Natural killer cell (primary cell): ENCODE results near the gene SELE. TPM values are rescaled to one million over a fixed set of nuclear protein-coding genes. Genes with fewer than 3 reads are reported as not detected.

Source experiments
- ATAC-seq, 3 donors: fragments of 150-1000 bp in 2 of 3; fragments of 200-7000 bp in 1 of 3; cut with Tn5 transposase; 1 replicate in 1 of 3; 2 replicates in 2 of 3; pipeline ENCODE4 v1.10.0; 2021; ENCODE audit warnings: mild to moderate bottlenecking in 2 of 3, moderate library complexity in 2 of 3
- DNase-seq, 2 donors: peaks; one replicate each; pipeline versions ENCODE4 v3.0.0 to v3.0.0-alpha.2; 2013 to 2021; ENCODE audit warnings: mixed read lengths in 1 of 2
- H3K27ac ChIP-seq: one replicate; pipeline ENCODE4 v1.5.1; 2013; ENCODE audit warnings: mild to moderate bottlenecking, low read length
- H3K27me3 ChIP-seq: one replicate; pipeline ENCODE4 v1.6.1; 2013; ENCODE audit warnings: low read length; ENCODE audit not compliant: control insufficient read depth, insufficient read depth
- H3K36me3 ChIP-seq: one replicate; pipeline ENCODE4 v1.6.1; 2013; ENCODE audit warnings: low read length; ENCODE audit not compliant: control insufficient read depth, insufficient read depth
- H3K4me1 ChIP-seq: one replicate; pipeline ENCODE4 v1.6.1; 2013; ENCODE audit warnings: low read length; ENCODE audit not compliant: control insufficient read depth, insufficient read depth
- H3K4me3 ChIP-seq: one replicate; pipeline ENCODE4 v1.5.1; 2013; ENCODE audit warnings: low read length
- H3K9me3 ChIP-seq: one replicate; pipeline ENCODE4 v1.6.1; 2013; ENCODE audit warnings: low read length; ENCODE audit not compliant: control insufficient read depth, insufficient read depth
- H3K27ac Mint-ChIP-seq, 2 donors: one replicate each; pipeline ENCODE4 v1.8.0; 2022; ENCODE audit warnings: mild to moderate bottlenecking in 2 of 2, mixed read lengths in 2 of 2, moderate library complexity in 1 of 2
- H3K27me3 Mint-ChIP-seq, 2 donors: one replicate each; pipeline ENCODE4 v1.8.0; 2022; ENCODE audit warnings: low read depth in 2 of 2, mixed read lengths in 2 of 2
- H3K36me3 Mint-ChIP-seq: one replicate; pipeline ENCODE4 v1.8.0; 2022; ENCODE audit warnings: mixed read lengths
- H3K4me1 Mint-ChIP-seq, 2 donors: one replicate each; pipeline ENCODE4 v1.8.0; 2022; ENCODE audit warnings: mixed read lengths in 2 of 2
- H3K4me3 Mint-ChIP-seq: one replicate; pipeline ENCODE4 v1.8.0; 2022; ENCODE audit warnings: mild to moderate bottlenecking, moderate library complexity, mixed read lengths
- H3K9me3 Mint-ChIP-seq, 2 donors: one replicate each; pipeline ENCODE4 v1.8.0; 2022; ENCODE audit warnings: mixed read lengths in 2 of 2
- WGBS: methylation state at CpG from one replicate; pipeline ENCODE4 v1.1.7; 2013; ENCODE audit warnings: missing lambda C conversion rate; ENCODE audit not compliant: insufficient coverage; 5-methylcytosine and 5-hydroxymethylcytosine counted together
- intact Hi-C: fragments of 100-400 bp; cut with micrococcal nuclease; formaldehyde crosslinking; loops from one replicate; pipeline ENCODE4 v1.14.2; 2022
- total RNA-seq, 4 donors: library from RNA; stranded (reverse); fragments of 120-200 nt in 1 of 4; gene quantifications; one replicate each; pipeline versions ENCODE4 v1.2.3 to v1.2.4, GENCODE V29; 2013 to 2022
- TF ChIP-seq, protein P1 (sequence below): fragments of 200-600 bp; IDR thresholded peaks from one replicate; pipeline ENCODE4 v1.8.0; 2022; ENCODE audit warnings: antibody characterized with exemption

The SELE gene
- total RNA-seq, 3 donors from 2014 or later (not counting 1 experiment from before 2014, with no cell fraction given): not detected

DNA sequence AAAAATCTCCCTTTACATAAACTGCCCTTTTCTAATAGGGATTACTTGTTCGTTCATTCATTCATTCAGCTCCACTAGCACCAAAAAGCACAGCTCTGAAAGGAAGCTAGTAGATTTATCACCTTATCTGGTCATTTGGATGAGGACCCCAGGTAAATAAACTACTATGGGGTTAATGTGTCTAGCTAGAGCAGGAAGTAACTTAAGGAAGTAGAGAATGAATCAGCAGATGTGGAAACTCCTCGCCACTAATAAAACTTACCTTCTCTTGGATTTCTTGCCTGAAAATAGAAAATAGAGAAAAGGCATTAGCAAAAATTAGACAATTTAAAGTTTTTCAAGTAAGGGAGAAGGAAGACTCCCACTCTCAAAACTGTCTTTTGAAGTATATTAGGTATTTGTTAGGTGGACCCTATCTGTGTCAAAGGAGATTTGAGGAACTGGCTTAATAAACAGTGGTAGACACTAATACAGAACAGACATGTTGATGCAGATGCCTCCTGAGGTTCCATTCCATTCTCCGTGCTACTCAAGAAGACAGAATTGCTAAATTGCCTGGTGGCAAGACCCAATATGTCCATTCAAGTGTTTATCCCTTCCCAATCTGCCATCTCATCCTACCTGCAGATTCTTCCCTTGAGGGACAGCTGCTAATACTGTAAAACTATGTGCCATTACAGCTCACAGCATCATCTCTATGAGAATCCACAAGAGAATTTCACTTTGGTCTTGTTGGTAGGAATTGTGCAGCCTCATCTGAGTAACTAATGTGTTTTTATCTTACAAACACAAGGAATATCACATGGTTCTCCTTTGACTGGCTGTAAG lies 37.4 kb downstream of the SELE start:
- ATAC-seq (no peak), DNase-seq (no peak)
- peak overlapping the region; percentile 74 for H3K4me3 Mint-ChIP-seq
- WGBS: 71% methylated on average over 2 of the region's 3 CpGs
- H3K4me1 Mint-ChIP-seq: peaks cover 84 to 88% of the 10 kb centered on the region in 2 donors
- Histone ChIP-seq H3K9me3 (no peaks in the 10 kb centered on the region), H3K27me3 (no peaks in the 10 kb centered on the region), H3K27ac (peak overlapping the region; percentile 46), H3K36me3 (peaks cover 47% of the 10 kb centered on the region), H3K4me3 (no peak overlapping the region), H3K4me1 (peaks cover 70% of the 10 kb centered on the region)
- H3K27ac Mint-ChIP-seq: peak overlapping the region; percentile 80 to 89
- no peaks in the 10 kb centered on the region for H3K36me3 Mint-ChIP-seq
- no peaks in the 10 kb centered on the region for H3K27me3 Mint-ChIP-seq
- H3K9me3 Mint-ChIP-seq: no peaks in the 10 kb centered on the region
- intact Hi-C loops: loop anchor here (10.0 kb wide), 1 partner anchor 1172 kb away; no protein-coding TSS in a partner anchor
- TF ChIP-seq, protein P1, sequence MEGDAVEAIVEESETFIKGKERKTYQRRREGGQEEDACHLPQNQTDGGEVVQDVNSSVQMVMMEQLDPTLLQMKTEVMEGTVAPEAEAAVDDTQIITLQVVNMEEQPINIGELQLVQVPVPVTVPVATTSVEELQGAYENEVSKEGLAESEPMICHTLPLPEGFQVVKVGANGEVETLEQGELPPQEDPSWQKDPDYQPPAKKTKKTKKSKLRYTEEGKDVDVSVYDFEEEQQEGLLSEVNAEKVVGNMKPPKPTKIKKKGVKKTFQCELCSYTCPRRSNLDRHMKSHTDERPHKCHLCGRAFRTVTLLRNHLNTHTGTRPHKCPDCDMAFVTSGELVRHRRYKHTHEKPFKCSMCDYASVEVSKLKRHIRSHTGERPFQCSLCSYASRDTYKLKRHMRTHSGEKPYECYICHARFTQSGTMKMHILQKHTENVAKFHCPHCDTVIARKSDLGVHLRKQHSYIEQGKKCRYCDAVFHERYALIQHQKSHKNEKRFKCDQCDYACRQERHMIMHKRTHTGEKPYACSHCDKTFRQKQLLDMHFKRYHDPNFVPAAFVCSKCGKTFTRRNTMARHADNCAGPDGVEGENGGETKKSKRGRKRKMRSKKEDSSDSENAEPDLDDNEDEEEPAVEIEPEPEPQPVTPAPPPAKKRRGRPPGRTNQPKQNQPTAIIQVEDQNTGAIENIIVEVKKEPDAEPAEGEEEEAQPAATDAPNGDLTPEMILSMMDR: no peak

DNA sequence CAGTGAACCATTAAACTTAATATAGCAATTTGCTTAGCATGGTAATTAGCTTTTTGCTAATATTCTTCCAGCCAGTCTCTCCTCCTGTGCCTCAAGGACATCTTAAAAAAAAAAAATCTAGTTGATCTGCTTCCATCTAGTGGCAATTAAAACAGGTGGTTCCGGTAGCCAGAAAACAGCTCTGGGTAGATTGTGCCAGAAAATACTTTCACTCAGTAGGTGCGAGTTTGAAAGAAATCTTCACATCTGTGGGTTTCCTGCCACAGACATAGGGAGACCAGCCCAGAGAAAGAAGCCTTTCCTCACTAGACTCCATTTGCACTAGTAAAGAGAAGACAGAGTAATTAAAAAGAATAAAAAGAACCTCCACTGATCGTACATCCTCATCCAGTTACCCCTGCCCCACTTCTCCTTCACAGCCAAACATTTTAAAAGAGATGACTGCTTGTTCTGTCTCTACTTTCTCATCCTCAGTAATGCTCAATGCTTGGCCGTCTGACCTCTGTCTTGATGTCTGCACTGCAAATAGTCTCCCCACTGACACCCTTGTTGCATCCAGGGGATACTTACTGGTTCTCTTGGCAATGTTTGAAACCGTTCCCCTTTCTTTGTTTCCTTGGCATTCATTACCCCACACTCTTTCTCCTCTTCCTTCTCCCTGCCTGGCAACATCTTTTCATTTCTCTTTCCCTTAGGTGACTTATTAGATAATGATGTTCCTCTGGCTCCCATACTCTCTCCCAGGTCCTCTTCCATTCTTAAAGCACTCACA lies 39.4 kb downstream of the SELE start:
- H3K4me3 Mint-ChIP-seq: peak overlapping the region; percentile 59
- WGBS: 6% methylated on average over 5 of the region's 5 CpGs
- H3K36me3 Mint-ChIP-seq: no peaks in the 10 kb centered on the region
- TF ChIP-seq, protein P1: peak; percentile 20
- peak; percentile 28 to 83 for DNase-seq
- H3K27ac Mint-ChIP-seq: peak overlapping the region; percentile 80 to 89
- peaks cover 42% of the 10 kb centered on the region for H3K36me3 ChIP-seq
- peaks cover 60% of the 10 kb centered on the region for H3K4me1 ChIP-seq
- H3K9me3 ChIP-seq: no peaks in the 10 kb centered on the region
- peaks cover 82 to 88% of the 10 kb centered on the region in 2 donors for H3K4me1 Mint-ChIP-seq
- ATAC-seq: peak; percentile 60 to 80 (median 77)
- H3K27me3 Mint-ChIP-seq: no peaks in the 10 kb centered on the region
- intact Hi-C loops: loop anchor here (5.0 to 10.0 kb wide), 3 partner anchors 198 to 1170 kb away; partner anchors contain the start of genes BLZF1, NME7 and SCYL3
- peak overlapping the region; percentile 74 for H3K27ac ChIP-seq
- no peaks in the 10 kb centered on the region for H3K27me3 ChIP-seq
- no peaks in the 10 kb centered on the region for H3K9me3 Mint-ChIP-seq
- no peak overlapping the region for H3K4me3 ChIP-seq

DNA sequence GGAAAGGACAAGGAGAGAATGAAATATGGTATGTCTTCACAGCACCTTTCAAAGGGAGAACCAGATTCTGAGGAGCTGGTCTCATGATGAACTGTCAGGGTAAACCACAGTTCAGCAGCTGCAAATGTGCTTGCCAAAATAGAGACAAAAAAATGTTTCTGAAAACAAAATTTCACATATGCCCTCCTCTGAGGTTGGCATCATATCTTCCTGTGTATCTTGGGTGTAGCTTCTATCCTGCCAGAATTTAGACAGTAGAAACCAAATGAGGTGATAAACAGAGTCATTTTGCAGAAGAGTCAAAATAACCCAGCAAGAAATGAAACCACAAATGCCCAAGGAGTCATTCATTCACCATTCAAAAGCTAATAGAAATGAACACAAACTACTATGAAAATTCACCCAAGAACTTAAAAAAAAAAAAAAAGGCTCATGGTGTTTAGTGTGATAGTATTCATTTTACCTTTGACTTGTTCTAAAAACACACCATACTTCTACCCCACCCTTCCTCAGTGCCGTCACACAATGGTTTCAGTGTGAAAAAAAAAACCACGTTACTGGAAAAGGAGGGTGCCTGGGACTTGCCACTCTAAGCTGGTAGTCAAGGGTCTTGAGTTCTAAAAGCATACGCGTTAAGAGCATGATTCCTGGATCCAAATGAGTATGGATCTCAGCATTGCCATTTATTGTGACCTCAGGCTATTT lies 41.0 kb downstream of the SELE start:
- DNase-seq: peak; percentile 28 to 82
- Mint-ChIP-seq H3K36me3 (no peaks in the 10 kb centered on the region), H3K4me1 (peaks cover 66 to 72% of the 10 kb centered on the region in 2 donors), H3K27ac (peak overlapping the region; percentile 80 to 89), H3K4me3 (peak overlapping the region; percentile 59), H3K27me3 (no peaks in the 10 kb centered on the region), H3K9me3 (no peaks in the 10 kb centered on the region)
- peak; percentile 57 to 69 (median 69) for ATAC-seq
- peaks cover 55% of the 10 kb centered on the region for H3K4me1 ChIP-seq
- intact Hi-C loops: loop anchor here (1.0 to 10.0 kb wide), 6 partner anchors 16 to 1168 kb away; partner anchors contain the start of genes BLZF1, NME7 and SCYL3
- WGBS: 2% methylated on average over 4 of the region's 4 CpGs
- peak overlapping the region; percentile 74 for H3K27ac ChIP-seq
- no peaks in the 10 kb centered on the region for H3K27me3 ChIP-seq
- peaks cover 31% of the 10 kb centered on the region for H3K36me3 ChIP-seq
- H3K4me3 ChIP-seq: no peak overlapping the region
- no peaks in the 10 kb centered on the region for H3K9me3 ChIP-seq
- TF ChIP-seq, protein P1: no peak
